GM23338 (cell line): Measurements from ENCODE around the gene GALNT9. TPM values are rescaled to one million over a fixed set of nuclear protein-coding genes. Genes with fewer than 3 reads are reported as not detected.

Source experiments
- CREB1 ChIP-seq: fragments of 250-450 bp; sonication (Bioruptor Pico); IDR thresholded peaks from 2 replicates; pipeline ENCODE4 v1.5.0; 2020; ENCODE audit warnings: low read depth, mild to moderate bottlenecking, moderate library complexity
- CTCF ChIP-seq, 2 experiments: fragments of 200-600 bp in 1 of 2; sonication (generic) in 1 of 2; conservative IDR thresholded peaks; 2 replicates each; pipeline versions ENCODE4 v1.5.1 to v1.6.1; 2016 to 2017; ENCODE audit warnings: antibody characterized with exemption in 2 of 2, low read depth in 2 of 2, mild to moderate bottlenecking in 2 of 2, moderate library complexity in 1 of 2
- ETS1 ChIP-seq: IDR thresholded peaks from 2 replicates; pipeline ENCODE4 v1.6.1; 2016; ENCODE audit warnings: antibody characterized with exemption
- EZH2 ChIP-seq: fragments of 200-600 bp; sonication (generic); IDR thresholded peaks from one replicate; pipeline ENCODE4 v1.8.0; 2017; ENCODE audit warnings: antibody characterized with exemption, mild to moderate bottlenecking, low read depth; ENCODE audit not compliant: unreplicated experiment
- EZH2phosphoT487 ChIP-seq: fragments of 200-600 bp; sonication (generic); IDR thresholded peaks from one replicate; pipeline ENCODE4 v1.8.1; 2018; ENCODE audit warnings: antibody characterized with exemption; ENCODE audit not compliant: unreplicated experiment
- NANOG ChIP-seq: IDR thresholded peaks from 2 replicates; pipeline ENCODE4 v1.6.1; 2016; ENCODE audit warnings: antibody characterized with exemption, borderline replicate concordance
- POLR2AphosphoS5 ChIP-seq: IDR thresholded peaks from 2 replicates; pipeline ENCODE4 v1.6.1; 2016; ENCODE audit warnings: antibody characterized with exemption, low read depth
- STAT1 ChIP-seq: IDR thresholded peaks from one replicate; pipeline ENCODE4 v1.6.1; 2016; ENCODE audit warnings: antibody characterized with exemption; ENCODE audit not compliant: unreplicated experiment
- ZNF114 ChIP-seq: fragments of 250-450 bp; sonication (Bioruptor Pico); IDR thresholded peaks from 2 replicates; pipeline ENCODE4 v1.5.0; 2020; ENCODE audit warnings: mild to moderate bottlenecking, moderate library complexity
- ZNF331 ChIP-seq: fragments of 250-450 bp; sonication (Bioruptor Pico); IDR thresholded peaks from 2 replicates; pipeline ENCODE4 v1.5.0; 2020; ENCODE audit warnings: low read depth, mild to moderate bottlenecking, moderate library complexity
- polyA plus RNA-seq: library from polyadenylated mRNA; unstranded; fragments of >200 nt; fragmentation: Nextera tagmentation; extraction: Ambion mirVana; gene quantifications from 2 replicates; pipeline ENCODE4 v1.2.1, GENCODE V29; 2016
- total RNA-seq: library from RNA; depleted of rRNA; stranded (reverse); fragments of >200 nt; shearing (Covaris generic); gene quantifications from 2 replicates; pipeline ENCODE4 v1.2.3, GENCODE V29; 2014
- TF ChIP-seq, protein P1 (sequence below): IDR thresholded peaks from one replicate; pipeline ENCODE4 v1.6.1; 2018; ENCODE audit warnings: antibody characterized with exemption; ENCODE audit not compliant: unreplicated experiment

GALNT9 gene
- total and polyA plus RNA-seq, 2 experiments from 2014 or later = 0.81 to 2.5 TPM

- TF ChIP-seq, protein P1, sequence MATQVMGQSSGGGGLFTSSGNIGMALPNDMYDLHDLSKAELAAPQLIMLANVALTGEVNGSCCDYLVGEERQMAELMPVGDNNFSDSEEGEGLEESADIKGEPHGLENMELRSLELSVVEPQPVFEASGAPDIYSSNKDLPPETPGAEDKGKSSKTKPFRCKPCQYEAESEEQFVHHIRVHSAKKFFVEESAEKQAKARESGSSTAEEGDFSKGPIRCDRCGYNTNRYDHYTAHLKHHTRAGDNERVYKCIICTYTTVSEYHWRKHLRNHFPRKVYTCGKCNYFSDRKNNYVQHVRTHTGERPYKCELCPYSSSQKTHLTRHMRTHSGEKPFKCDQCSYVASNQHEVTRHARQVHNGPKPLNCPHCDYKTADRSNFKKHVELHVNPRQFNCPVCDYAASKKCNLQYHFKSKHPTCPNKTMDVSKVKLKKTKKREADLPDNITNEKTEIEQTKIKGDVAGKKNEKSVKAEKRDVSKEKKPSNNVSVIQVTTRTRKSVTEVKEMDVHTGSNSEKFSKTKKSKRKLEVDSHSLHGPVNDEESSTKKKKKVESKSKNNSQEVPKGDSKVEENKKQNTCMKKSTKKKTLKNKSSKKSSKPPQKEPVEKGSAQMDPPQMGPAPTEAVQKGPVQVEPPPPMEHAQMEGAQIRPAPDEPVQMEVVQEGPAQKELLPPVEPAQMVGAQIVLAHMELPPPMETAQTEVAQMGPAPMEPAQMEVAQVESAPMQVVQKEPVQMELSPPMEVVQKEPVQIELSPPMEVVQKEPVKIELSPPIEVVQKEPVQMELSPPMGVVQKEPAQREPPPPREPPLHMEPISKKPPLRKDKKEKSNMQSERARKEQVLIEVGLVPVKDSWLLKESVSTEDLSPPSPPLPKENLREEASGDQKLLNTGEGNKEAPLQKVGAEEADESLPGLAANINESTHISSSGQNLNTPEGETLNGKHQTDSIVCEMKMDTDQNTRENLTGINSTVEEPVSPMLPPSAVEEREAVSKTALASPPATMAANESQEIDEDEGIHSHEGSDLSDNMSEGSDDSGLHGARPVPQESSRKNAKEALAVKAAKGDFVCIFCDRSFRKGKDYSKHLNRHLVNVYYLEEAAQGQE = no peak
- TF ChIP-seq STAT1 (no peak), POLR2AphosphoS5 (no peak), ZNF114 (CRISPR knock-in tag) (no peak), ZNF331 (CRISPR knock-in tag) (no peak), EZH2 (no peak), NANOG (no peak), ETS1 (no peak), EZH2phosphoT487 (no peak), CTCF (conservative IDR thresholded peaks at IDR 0.05; ENCODE audit: low read depth in 2 of 2) (no peak), CREB1 (CRISPR knock-in tag) (no peak)
Measured at GRCh38 chr12:132282950-132283771, 46.2 kb downstream of the GALNT9 start (continued).
